ENCODE measurements around the gene OMA1.

GRCh38 chr1:58439946-58440345, 106.6 kb downstream of the OMA1 start:
- TF ChIP-seq EZH2 (IDR thresholded peaks at IDR 0.05; ENCODE audit: borderline replicate concordance, low read length) = no peak
- TF ChIP-seq CTCF (conservative IDR thresholded peaks at IDR 0.05 in 1 of 2, IDR thresholded peaks at IDR 0.05 in 1 of 2; ENCODE audit: extremely low read depth in 1 of 2, insufficient read depth in 1 of 2, low read depth in 1 of 2, low read length in 2 of 2) = no peak

Data from mammary epithelial cell (primary cell).